WERI-Rb-1 (cell line): ENCODE measurements around the gene PARVB.

Experiments
- DNase-seq: peaks from one replicate; pipeline ENCODE4 v3.0.0-alpha.2; 2020
- H3K27ac ChIP-seq: fragments of 250-450 bp; sonication (Bioruptor Pico); 2 replicates; pipeline ENCODE4 v1.5.1; 2020; ENCODE audit warnings: mild to moderate bottlenecking, moderate library complexity
- H3K27me3 ChIP-seq: fragments of 250-450 bp; sonication (Bioruptor Pico); 2 replicates; pipeline ENCODE4 v1.5.1; 2021; ENCODE audit warnings: mild to moderate bottlenecking, low read depth, moderate library complexity; ENCODE audit not compliant: insufficient read depth, severe bottlenecking
- H3K36me3 ChIP-seq: fragments of 250-450 bp; sonication (Bioruptor Pico); 2 replicates; pipeline ENCODE4 v1.5.1; 2020; ENCODE audit warnings: mild to moderate bottlenecking, moderate library complexity
- H3K4me3 ChIP-seq: 2 replicates; pipeline ENCODE4 v1.5.1; 2011; ENCODE audit warnings: low read depth, mild to moderate bottlenecking, control low read depth, low read length
- H3K9me3 ChIP-seq: fragments of 250-450 bp; sonication (Bioruptor Pico); 2 replicates; pipeline ENCODE4 v1.5.1; 2021; ENCODE audit warnings: mild to moderate bottlenecking, moderate library complexity; ENCODE audit not compliant: severe bottlenecking
- CTCF ChIP-seq: IDR thresholded peaks from 2 replicates; pipeline ENCODE4 v1.5.1; 2011; ENCODE audit warnings: low read depth, mild to moderate bottlenecking, control low read depth, inconsistent platforms, low read length

The PARVB gene

GRCh38 chr22:44146088-44146861, 122.2 kb downstream of the PARVB start:
- Histone ChIP-seq H3K4me3 (no peak overlapping the region), H3K9me3 (no peaks in the 10 kb centered on the region), H3K27me3 (no peaks in the 10 kb centered on the region), H3K27ac (no peak overlapping the region), H3K36me3 (no peaks in the 10 kb centered on the region)
- no peak for DNase-seq
- TF ChIP-seq CTCF = no peak

- H3K27me3 ChIP-seq = no peaks in the 10 kb centered on the region
- no peak overlapping the region for H3K4me3 ChIP-seq
- DNase-seq = no peak
- TF ChIP-seq CTCF = no peak
- H3K36me3 ChIP-seq = no peaks in the 10 kb centered on the region
- no peaks in the 10 kb centered on the region for H3K9me3 ChIP-seq
- H3K27ac ChIP-seq = no peak overlapping the region
These were observed 123.0 kb downstream of the PARVB start for GRCh38 chr22:44147008-44147645.

GRCh38 chr22:44147821-44148574, 123.9 kb downstream of the PARVB start:
- H3K27ac ChIP-seq = no peak overlapping the region
- no peak for TF ChIP-seq CTCF
- DNase-seq = no peak

GRCh38 chr22:44151676-44152075, 127.6 kb downstream of the PARVB start:
- no peak for TF ChIP-seq CTCF
- Histone ChIP-seq H3K27me3 (no peaks in the 10 kb centered on the region), H3K36me3 (no peaks in the 10 kb centered on the region), H3K9me3 (no peaks in the 10 kb centered on the region), H3K27ac (no peak overlapping the region), H3K4me3 (no peak overlapping the region)
- no peak for DNase-seq

More at GRCh38 chr22:44147821-44148574, 123.9 kb downstream of the PARVB start:
- Histone ChIP-seq H3K4me3 (no peak overlapping the region), H3K9me3 (no peaks in the 10 kb centered on the region), H3K36me3 (no peaks in the 10 kb centered on the region), H3K27me3 (no peaks in the 10 kb centered on the region)

- TF ChIP-seq CTCF = no peak
- no peaks in the 10 kb centered on the region for H3K27me3 ChIP-seq
- no peaks in the 10 kb centered on the region for H3K36me3 ChIP-seq
- no peak overlapping the region for H3K4me3 ChIP-seq
- H3K27ac ChIP-seq = no peak overlapping the region
- no peaks in the 10 kb centered on the region for H3K9me3 ChIP-seq
- DNase-seq = no peak
These were observed 129.6 kb downstream of the PARVB start for GRCh38 chr22:44153710-44154109.
